HG03025 (cell line): ENCODE data around the gene MTRF1.
A peak's percentile ranks its signal among the peaks of the same experiment; 100 is the strongest.

Experiments used
- ATAC-seq: cut with Tn5 transposase; IDR thresholded peaks from one replicate; pipeline ENCODE4 v1.9.1; 2021; ENCODE audit warnings: mild to moderate bottlenecking, moderate library complexity; ENCODE audit not compliant: unreplicated experiment, low FRiP score

Gene MTRF1, protein sequence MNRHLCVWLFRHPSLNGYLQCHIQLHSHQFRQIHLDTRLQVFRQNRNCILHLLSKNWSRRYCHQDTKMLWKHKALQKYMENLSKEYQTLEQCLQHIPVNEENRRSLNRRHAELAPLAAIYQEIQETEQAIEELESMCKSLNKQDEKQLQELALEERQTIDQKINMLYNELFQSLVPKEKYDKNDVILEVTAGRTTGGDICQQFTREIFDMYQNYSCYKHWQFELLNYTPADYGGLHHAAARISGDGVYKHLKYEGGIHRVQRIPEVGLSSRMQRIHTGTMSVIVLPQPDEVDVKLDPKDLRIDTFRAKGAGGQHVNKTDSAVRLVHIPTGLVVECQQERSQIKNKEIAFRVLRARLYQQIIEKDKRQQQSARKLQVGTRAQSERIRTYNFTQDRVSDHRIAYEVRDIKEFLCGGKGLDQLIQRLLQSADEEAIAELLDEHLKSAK

DNA sequence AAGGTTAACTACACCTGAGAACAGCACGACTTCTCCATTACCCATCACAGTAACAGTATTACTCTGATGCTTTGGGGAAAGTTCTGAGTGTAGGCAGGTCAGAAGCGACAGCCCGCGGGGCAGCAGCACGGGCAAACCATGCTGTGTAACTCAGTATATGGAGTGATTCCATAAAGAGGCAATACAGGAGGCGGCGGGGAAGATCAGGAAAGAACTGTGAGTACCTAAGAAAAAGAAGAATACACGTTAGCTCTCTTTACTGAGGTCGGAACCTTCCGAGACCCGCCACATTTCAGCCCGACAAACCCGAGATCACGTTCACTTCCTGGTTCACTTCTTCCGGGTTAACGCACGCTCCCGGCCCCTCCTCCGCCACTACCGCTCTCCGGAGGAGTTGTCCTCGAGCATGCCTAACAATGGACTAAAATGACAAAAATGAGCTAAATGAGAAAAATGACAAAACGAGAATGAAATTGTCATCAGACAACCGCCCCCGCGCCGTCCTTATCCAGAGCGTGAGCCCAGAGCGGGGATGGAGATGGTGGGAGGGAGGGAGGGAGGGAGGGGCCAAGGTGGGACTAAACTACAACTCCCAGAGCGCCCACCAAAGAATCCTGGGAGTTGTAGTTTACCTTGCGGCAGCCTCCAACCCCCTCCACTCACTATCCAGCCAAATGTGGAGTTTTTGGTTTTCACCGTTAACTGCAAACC is at the start of gene MTRF1:
Gene MTRF1, minus strand, starts transcription at position 316 of the 711 bp plus-strand sequence. CDS start 2,669 bp downstream, outside the sequence.
- peak; percentile 95 for ATAC-seq

DNA sequence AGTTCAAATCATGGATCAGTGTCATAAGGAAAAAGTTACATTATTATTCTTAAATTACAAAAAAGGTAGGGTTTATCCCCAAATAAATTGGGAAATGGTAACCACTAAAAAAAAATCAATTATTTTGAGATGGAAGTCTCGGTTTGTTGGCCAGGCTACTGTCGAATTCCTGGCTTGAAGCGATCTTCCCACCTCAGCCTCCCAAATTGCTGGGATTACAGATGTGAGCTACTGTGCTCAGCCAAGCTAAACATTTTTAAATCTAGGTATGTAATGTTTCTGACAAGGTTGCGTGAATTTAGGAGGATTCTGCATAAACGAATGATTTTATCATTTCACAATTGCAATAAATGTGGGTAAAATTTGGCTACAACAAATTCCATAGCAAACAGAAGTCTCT is 49.7 kb upstream of the MTRF1 start:
- no peak for ATAC-seq

DNA sequence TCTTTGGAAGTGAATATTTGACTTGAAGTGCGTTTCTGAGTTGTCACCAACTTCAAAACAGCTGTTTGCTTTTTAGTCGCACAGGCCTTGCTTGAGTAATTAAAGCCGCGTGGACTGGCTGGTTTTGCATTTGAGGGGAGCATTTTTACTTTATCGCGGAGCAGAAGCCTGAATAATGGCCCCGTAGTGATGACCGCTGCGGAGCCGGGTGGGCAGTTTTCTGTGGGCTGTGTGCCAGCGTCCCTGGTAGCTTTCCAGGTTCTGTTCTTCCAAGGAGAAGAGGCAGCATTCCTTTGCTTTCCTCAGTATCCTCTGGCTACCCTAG is 48.8 kb upstream of the MTRF1 start:
- ATAC-seq, result peak; percentile 4

DNA sequence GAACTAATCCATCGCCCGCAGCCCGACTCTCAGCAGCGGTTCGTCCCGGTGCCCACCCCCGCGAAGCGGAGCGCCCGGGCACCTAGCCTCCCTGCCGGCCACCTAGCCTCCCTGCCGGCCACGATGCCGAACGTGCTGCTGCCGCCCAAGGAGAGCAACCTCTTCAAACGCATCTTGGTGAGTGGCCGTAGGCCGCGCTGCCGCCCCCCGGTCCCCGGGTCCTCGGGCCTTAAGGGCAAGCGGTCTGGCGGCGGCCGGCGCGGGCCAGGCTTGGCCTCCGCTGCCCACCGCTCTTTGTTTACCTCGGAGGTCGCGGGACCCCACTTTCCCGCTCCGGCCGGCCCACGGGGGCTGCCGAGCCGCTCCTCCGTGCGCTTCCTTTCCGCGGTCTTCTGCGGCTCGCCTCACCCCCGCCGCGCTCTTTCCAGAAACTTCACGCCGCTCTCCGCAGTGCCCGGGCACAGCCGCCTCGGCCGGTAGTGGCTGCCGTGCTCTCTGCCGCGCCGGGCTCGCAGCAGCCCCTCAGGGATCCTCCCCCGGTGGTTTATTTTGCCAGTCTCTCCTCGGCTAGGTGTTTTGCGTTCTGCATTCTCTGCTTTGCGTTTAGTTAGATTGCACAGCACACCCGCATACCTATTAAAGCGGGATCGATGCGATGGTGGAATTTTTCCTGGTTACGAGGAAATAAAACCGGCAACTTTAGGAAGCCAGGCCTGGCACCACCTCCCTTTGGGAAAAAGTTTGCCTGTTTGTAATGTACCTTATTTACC is 48.2 kb upstream of the MTRF1 start:
- peak; percentile 61 for ATAC-seq

DNA sequence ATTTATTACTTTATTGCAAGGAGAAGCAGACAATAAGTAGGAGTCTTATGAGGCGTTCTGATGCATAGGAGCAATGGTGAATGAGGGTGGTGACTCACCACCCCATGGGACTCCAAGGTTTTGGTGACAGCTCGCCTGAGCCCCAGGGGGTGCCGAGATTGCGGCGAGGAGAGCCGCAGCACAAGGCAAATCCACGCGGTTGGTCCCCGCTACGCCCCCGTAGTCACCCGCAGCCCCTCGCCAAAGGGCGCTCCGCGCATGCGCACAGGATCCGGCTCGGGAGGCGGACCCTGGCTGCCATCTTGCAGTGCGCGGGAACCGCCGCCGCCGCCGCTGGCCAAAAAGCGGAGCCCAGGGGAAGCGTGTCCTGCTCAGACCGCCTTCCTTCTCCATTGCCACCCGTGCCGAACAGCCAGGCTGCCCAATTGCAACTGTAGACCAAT is 47.6 kb upstream of the MTRF1 start, which contains the start of gene NAA16:
Gene NAA16, plus strand, starts transcription at position 305 of the 443 bp plus-strand sequence. CDS start 262 bp downstream, outside the sequence.
- peak; percentile 68 for ATAC-seq

DNA sequence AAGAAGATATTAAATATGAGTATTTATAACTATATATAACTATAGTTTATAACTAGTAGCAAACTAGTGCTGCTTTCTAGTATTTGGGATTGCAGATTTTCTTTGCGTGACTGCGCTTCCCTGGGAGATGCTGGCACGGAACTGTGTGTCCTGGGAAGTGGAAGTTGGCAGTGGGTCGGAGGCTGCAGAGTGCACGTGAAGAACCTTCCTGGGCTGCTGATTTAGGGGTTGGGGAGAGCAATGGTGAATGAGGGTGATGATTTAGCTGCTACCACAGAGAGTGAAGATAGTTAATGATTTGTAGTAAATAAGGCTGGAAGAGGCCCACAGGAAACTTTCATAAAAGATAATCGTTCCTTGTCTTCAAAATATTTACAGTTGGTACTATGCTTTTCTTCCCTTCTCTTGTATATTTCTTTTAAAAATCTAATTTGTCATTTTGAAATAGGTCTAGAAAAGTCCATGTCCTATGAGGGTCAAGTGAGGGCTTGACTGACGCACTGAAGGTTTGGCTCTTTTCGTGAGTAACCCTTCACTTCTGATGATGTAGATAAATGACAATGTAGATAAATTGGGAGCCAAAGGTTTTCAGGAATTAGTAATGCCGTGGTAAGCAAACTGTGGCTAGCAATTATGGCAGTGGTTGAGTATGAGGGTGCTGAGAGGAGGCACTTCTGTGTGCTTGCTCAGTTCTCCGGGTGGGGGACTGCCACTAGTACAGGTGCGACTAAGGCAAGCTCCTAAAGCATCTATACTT is 44.7 kb upstream of the MTRF1 start:
- ATAC-seq, result no peak

DNA sequence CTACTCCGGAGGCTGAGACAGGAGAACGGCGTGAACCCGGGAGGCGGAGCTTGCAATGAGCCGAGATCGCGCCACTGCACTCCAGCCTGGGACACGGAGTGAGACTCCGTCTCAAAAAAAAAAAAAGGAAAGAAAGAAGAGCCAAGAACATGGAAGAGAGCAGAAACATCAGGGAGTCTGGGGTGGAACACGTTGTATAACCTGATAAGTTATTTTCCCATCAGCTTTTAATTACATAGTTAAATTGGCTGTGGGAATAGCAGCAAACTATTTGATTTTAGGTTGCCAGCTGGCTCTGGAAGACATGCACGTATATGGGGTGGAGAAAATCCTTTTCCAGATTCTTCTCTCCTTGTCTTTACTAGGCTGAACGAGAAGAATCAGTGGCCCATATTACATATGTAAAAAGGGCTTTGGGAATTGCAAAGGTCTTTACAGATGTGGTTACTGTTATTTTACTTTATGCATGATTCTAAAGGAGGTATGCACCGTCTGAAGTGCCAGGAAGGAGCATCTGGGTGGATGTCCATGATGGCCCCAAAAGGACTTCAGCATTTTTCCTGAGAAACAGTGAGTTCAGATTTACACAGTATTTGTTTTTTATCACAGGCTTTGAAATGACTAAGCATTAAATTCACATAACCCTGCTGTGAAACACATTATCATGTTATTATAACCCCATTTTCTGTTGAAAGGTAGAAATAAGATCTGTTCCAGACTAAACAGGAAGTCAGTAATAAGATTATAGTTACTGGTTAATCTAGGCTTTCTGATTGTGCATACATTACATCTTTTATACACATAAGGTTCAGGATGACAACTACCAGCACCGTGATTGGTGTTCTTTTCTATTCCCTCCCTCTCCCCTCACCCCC is 43.1 kb upstream of the MTRF1 start:
- ATAC-seq, result no peak

DNA sequence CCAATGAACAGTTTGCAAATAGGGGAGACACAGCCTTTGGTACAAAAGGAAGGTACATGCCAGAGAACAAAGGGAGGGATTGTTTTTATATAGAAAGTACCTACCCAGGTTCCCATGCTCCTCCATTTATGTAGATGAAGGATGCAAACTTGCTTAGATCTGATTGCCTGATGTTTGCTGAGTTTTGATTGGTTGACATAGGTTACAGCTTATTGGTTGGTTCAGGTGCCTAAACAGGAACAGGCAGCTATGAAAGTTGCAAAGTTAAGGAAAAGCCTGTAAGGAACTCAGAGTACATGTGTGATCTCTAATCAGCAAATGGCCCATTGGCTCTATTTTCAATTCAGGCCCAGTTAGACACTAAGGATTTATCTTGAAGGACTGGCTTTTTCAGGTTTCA is 41.2 kb upstream of the MTRF1 start:
- no peak for ATAC-seq

DNA sequence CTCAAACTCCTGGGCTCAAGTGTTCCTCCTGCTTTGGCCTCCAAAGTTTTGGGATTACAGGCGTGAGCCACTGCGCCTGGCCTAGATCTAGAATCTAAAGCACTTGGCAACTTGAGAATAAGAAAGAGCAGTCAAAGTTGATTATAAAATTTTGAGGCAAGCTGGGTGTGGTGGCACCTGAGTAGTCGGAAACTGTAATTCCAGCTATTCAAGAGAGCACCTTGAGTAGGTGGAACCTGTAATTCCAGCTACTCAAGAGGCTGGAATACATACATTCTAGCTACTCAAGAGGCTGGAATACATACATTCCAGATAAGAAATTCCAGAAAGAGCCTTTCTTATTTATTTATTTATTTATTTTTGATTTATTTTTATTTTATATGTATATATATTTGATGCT is 39.4 kb upstream of the MTRF1 start:
- no peak for ATAC-seq

DNA sequence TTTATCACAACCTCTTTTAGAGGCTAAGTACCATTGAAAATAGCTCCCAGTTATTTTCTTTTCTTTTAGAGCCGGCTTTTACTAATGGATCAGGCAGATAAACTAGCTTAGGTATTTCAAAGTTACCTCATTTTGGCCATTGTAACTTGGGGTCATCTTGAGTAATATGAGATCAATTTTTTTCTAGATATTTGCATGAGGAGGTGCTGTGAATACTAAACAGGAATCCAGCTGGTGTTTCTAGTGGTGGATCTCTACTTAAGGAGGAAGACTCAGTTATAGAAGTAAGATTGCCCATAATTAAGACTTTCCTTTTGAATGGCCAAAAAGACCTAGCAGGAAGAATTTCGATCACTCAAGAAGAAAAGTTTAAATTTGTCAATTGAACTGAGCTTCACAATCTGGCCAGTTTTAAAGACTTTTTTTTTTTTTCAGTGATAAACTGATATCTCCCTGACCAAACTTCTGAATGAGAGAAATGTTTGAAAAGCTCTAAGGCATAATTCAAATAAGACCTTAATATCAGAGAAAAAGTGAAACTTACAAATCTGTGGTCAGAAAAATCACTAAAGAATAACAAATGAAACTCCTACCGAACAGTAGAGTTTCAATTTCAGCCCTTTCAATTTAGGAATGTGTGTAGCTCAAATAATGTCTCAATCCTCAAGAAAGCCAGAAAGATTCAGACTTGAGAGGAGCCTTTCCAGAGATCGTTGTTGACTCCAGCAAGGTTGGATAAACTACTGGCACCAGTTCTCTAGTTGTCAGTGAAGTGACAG is 36.1 kb upstream of the MTRF1 start:
- ATAC-seq, result no peak

DNA sequence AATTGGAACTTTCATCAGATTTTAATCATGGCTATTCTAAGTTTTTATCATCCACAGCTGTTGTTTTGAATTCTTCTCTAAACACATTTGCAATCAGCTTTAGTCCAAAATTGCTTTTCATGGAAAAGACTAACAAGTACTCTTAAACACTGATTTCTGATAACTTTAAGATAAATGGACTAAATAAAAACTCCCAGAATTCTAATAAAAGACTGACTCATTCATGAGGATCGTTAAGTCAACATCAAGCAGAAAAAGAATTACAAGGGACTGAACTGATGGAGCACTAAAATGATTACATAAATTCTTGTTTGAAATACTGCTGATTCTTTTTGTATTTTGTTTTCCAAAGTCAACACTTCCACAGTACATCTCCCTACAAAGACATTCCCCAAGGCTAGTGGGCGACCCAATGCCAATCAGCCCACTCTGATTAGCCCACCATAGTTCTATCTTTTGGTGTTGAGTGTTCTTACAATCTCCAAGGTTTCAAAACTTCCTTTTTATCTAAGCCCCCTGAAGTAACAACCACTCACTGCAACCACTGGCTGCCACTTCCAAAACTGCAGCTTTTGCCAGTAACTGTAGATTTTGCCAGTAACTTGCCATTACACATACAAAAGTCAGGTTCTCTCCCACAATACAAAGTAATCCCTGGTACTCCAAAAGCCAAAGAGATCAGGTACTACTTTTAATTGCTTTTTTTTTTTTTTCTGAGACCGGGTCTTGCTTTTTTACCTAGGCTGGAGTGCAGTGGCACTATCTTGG is 33.7 kb upstream of the MTRF1 start:
- no peak for ATAC-seq

DNA sequence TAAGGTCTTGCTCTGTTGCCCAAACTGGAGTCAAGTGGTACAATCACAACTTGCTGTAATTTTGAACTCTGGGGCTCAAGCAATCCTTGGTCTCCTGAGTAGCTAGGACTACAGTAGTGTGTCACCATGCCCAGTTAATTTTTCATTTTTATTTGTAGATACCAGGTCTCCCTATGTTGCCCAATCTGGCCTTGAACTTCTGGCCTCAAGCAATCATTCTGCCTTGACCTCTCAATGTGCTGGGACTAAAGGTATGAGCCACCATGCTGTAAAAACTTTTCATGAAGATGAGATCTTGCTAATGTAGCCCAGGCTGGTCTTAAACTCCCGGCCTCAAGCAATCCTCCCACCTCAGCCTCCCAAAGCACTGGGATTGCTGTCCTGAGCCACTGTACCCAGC is 32.6 kb upstream of the MTRF1 start:
- no peak for ATAC-seq

DNA sequence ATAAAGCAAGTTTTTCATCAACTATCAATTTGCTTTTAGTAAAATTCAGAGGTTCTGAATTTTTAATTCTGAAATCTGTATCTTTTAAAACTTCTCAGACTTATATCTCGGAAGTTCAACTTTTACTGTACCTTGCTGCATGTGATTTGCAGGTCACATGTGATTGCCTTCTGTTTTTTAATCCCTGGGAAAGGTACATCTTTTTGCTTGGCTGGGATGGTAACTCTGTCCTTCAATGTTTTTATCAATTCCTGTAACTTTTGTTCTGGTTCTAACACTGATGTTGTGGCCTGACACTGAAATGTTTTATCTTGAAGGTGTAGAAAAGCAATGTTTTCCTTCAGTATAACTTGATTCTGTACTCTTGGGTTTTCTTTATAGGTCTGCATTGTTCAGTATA is 31.5 kb upstream of the MTRF1 start:
- no peak for ATAC-seq

DNA sequence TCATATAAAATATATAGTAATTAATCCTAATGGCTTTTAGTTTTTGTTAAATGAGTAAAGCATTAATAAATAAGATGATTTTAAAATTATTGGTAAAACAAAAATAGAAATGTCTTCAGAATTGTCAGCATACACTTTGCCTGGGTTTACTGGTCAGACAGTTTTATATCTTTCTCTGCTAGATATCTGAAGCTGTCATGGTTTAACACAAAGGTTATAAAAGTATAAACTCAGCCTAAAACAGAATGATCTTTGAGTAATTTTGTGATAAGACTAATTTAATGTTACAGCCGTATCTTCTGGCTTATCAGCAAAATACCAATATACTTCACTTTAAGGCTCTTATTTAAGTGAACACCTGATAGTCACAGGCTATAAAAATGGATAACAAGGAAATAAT is 29.9 kb upstream of the MTRF1 start:
- no peak for ATAC-seq

DNA sequence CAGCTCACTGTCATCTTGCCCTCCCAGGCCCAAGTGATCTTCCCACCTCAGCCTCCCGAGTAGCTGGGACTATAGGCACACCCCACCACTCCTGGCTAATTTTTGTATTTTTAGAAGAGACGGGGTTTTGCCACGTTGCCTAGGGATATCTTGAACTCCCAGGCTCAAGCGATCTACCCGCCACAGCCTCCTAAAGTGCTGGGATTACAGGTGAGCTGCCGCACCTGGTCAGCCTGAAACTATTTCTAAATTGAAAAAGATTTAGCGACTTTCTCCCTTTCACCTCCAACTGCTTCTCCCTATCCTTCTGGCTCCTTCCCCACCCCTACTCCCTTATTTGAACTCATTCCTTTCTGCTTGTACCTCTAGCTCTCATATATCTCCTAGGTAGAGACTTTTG is 27.9 kb upstream of the MTRF1 start:
- no peak for ATAC-seq

DNA sequence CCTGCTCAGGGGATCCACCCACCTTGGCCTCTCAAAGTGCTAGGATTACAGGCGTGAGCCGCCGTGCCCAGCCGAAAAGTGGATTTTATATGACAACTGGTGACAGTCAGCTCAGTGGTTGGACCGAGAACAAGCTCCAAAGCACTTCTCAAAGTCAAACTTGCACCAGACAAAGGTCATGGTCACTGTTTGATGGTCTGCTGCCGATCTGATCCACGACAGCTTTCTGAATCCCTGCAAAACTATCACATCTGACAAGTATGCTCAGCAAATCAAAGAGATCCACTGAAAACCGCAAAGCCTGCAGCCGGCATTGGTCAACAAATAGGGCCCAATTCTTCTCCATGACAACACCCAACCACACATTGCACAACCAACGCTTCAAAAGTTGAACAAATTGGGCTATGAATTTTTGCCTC is 26.1 kb upstream of the MTRF1 start:
- no peak for ATAC-seq

DNA sequence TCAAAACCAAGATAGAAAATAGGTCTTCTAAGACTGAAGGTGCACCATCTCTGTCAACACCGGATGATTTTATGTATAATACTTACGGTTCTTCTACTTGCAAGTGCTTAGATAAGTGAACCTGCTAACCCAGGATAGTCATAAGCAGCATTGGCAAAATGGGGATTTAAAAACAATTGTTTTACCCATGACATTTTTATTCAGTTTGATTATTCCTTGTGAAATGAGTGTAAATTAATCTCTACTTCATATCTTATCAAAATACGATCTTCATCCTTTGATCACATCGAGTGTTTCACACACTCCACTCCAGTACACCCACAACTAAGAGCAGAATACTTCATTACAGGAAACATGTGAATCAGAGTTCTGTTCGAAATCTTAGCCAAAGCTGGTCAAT is 23.0 kb upstream of the MTRF1 start:
- ATAC-seq, result no peak
